Activated naive CD8-positive, alpha-beta T cell treated with anti-CD3 and anti-CD28 coated beads, Interleukin-2, amount 10 ng/mL, durations not matched to agents 7 days and 5 days (primary cell): ENCODE results near the gene MAP3K20. TPM values are rescaled to one million over a fixed set of nuclear protein-coding genes. Genes with fewer than 3 reads are reported as not detected.

Experiments used
- ATAC-seq: fragments of 150-1000 bp; cut with Tn5 transposase; one replicate; pipeline ENCODE4 v1.10.0; 2021; ENCODE audit warnings: low read depth, moderate library complexity
- POLR2A ChIA-PET: fragments of 350-600 bp; sonication (Branson Sonifier 250); formaldehyde crosslinking; loops from one replicate; lab custom pipeline; 2021; ENCODE audit warnings: antibody characterized with exemption; lab: Charles Lee
- DNase-seq: peaks from one replicate; pipeline ENCODE4 v3.0.0; 2021
- H3K27ac Mint-ChIP-seq: one replicate; pipeline ENCODE4 v1.8.0; 2022; ENCODE audit warnings: mild to moderate bottlenecking, mixed read lengths
- H3K27me3 Mint-ChIP-seq: one replicate; pipeline ENCODE4 v1.8.0; 2022; ENCODE audit warnings: mild to moderate bottlenecking, moderate library complexity, mixed read lengths
- H3K36me3 Mint-ChIP-seq: one replicate; pipeline ENCODE4 v1.8.0; 2021; ENCODE audit warnings: mild to moderate bottlenecking, mixed read lengths
- H3K4me1 Mint-ChIP-seq: one replicate; pipeline ENCODE4 v1.8.0; 2021; ENCODE audit warnings: mixed read lengths
- H3K4me3 Mint-ChIP-seq: one replicate; pipeline ENCODE4 v1.8.0; 2022; ENCODE audit warnings: mild to moderate bottlenecking, moderate library complexity, mixed read lengths
- H3K9me3 Mint-ChIP-seq: one replicate; pipeline ENCODE4 v1.8.0; 2021; ENCODE audit warnings: mixed read lengths
- total RNA-seq, 2 experiments: library from RNA; stranded (reverse); gene quantifications; one replicate each; pipeline ENCODE4 v1.2.3, GENCODE V29; 2021

The MAP3K20 gene
- total RNA-seq, 2 experiments from 2014 or later = 11.8 to 14.9 TPM

GRCh38 chr2:173221132-173221695 lies 145.6 kb downstream of the MAP3K20 start:
- no peak for ATAC-seq

GRCh38 chr2:173221937-173222594 lies 146.4 kb downstream of the MAP3K20 start:
- peaks cover 3% of the 10 kb centered on the region for H3K27me3 Mint-ChIP-seq
- DNase-seq (no peak), ATAC-seq (no peak)
- POLR2A ChIA-PET = no interaction called here
- H3K27ac Mint-ChIP-seq = no peak overlapping the region
- H3K36me3 Mint-ChIP-seq = peaks cover 8% of the 10 kb centered on the region
- no peaks in the 10 kb centered on the region for H3K9me3 Mint-ChIP-seq
- no peak overlapping the region for H3K4me3 Mint-ChIP-seq
- peaks cover 12% of the 10 kb centered on the region for H3K4me1 Mint-ChIP-seq

More at GRCh38 chr2:173221132-173221695, 145.6 kb downstream of the MAP3K20 start:
- peaks cover 12% of the 10 kb centered on the region for H3K4me1 Mint-ChIP-seq
- peaks cover 8% of the 10 kb centered on the region for H3K36me3 Mint-ChIP-seq
- no peaks in the 10 kb centered on the region for H3K9me3 Mint-ChIP-seq
- no peak for DNase-seq
- H3K27me3 Mint-ChIP-seq = peaks cover 3% of the 10 kb centered on the region
- no peak overlapping the region for H3K4me3 Mint-ChIP-seq
- POLR2A ChIA-PET = no interaction called here
- no peak overlapping the region for H3K27ac Mint-ChIP-seq

GRCh38 chr2:173223871-173224270 lies 148.2 kb downstream of the MAP3K20 start:
- no peak overlapping the region for H3K27ac Mint-ChIP-seq
- H3K27me3 Mint-ChIP-seq = peaks cover 7% of the 10 kb centered on the region
- no peak overlapping the region for H3K4me3 Mint-ChIP-seq
- H3K4me1 Mint-ChIP-seq = peaks cover 6% of the 10 kb centered on the region
- no peaks in the 10 kb centered on the region for H3K9me3 Mint-ChIP-seq
- no peak for ATAC-seq
- peaks cover 8% of the 10 kb centered on the region for H3K36me3 Mint-ChIP-seq
- POLR2A ChIA-PET = no interaction called here
- no peak for DNase-seq

GRCh38 chr2:173226899-173227698 lies 151.5 kb downstream of the MAP3K20 start:
- peaks cover 5% of the 10 kb centered on the region for H3K4me1 Mint-ChIP-seq
- H3K36me3 Mint-ChIP-seq = peaks cover 5% of the 10 kb centered on the region
- ATAC-seq = no peak
- H3K27me3 Mint-ChIP-seq = peaks cover 9% of the 10 kb centered on the region
- no peaks in the 10 kb centered on the region for H3K9me3 Mint-ChIP-seq
- H3K4me3 Mint-ChIP-seq = no peak overlapping the region
- no peak overlapping the region for H3K27ac Mint-ChIP-seq
- POLR2A ChIA-PET = no interaction called here
- no peak for DNase-seq

- Mint-ChIP-seq H3K36me3 (peaks cover 7% of the 10 kb centered on the region), H3K27me3 (peaks cover 6% of the 10 kb centered on the region), H3K4me1 (peaks cover 8% of the 10 kb centered on the region), H3K27ac (no peak overlapping the region), H3K4me3 (no peak overlapping the region), H3K9me3 (no peaks in the 10 kb centered on the region)
- POLR2A ChIA-PET = no interaction called here
- no peak for DNase-seq
- no peak for ATAC-seq
Measured at GRCh38 chr2:173229086-173229485, 153.4 kb downstream of the MAP3K20 start.

- DNase-seq = no peak
- no peak overlapping the region for H3K4me3 Mint-ChIP-seq
- H3K36me3 Mint-ChIP-seq = peaks cover 7% of the 10 kb centered on the region
- no peak for ATAC-seq
- peaks cover 8% of the 10 kb centered on the region for H3K4me1 Mint-ChIP-seq
- H3K27ac Mint-ChIP-seq = no peak overlapping the region
- H3K27me3 Mint-ChIP-seq = peaks cover 6% of the 10 kb centered on the region
- H3K9me3 Mint-ChIP-seq = no peaks in the 10 kb centered on the region
- POLR2A ChIA-PET = no interaction called here
Measured at GRCh38 chr2:173230181-173230580, 154.5 kb downstream of the MAP3K20 start.

- Mint-ChIP-seq H3K9me3 (no peaks in the 10 kb centered on the region), H3K4me3 (no peak overlapping the region), H3K4me1 (peaks cover 8% of the 10 kb centered on the region), H3K27ac (no peak overlapping the region), H3K27me3 (peaks cover 6% of the 10 kb centered on the region), H3K36me3 (peaks cover 7% of the 10 kb centered on the region)
- POLR2A ChIA-PET = no interaction called here
- DNase-seq (no peak), ATAC-seq (no peak)
Measured at GRCh38 chr2:173231042-173231441, 155.4 kb downstream of the MAP3K20 start.

- Mint-ChIP-seq H3K27ac (no peak overlapping the region), H3K9me3 (no peaks in the 10 kb centered on the region), H3K27me3 (peaks cover 6% of the 10 kb centered on the region), H3K4me1 (peaks cover 8% of the 10 kb centered on the region), H3K36me3 (peaks cover 7% of the 10 kb centered on the region), H3K4me3 (no peak overlapping the region)
- DNase-seq (no peak), ATAC-seq (no peak)
- POLR2A ChIA-PET = no interaction called here
Measured at GRCh38 chr2:173231465-173231864, 155.8 kb downstream of the MAP3K20 start.

- Mint-ChIP-seq H3K27ac (no peak overlapping the region), H3K4me1 (peaks cover 8% of the 10 kb centered on the region), H3K36me3 (peaks cover 7% of the 10 kb centered on the region), H3K27me3 (peaks cover 5% of the 10 kb centered on the region), H3K4me3 (no peak overlapping the region), H3K9me3 (no peaks in the 10 kb centered on the region)
- POLR2A ChIA-PET = no interaction called here
- DNase-seq = no peak
- no peak for ATAC-seq
Measured at GRCh38 chr2:173232956-173233744, 157.5 kb downstream of the MAP3K20 start.

GRCh38 chr2:173235947-173236803 lies 160.5 kb downstream of the MAP3K20 start:
- Mint-ChIP-seq H3K9me3 (no peaks in the 10 kb centered on the region), H3K27me3 (no peaks in the 10 kb centered on the region), H3K27ac (no peak overlapping the region), H3K4me1 (peaks cover 3% of the 10 kb centered on the region), H3K4me3 (no peak overlapping the region), H3K36me3 (peaks cover 12% of the 10 kb centered on the region)
- POLR2A ChIA-PET = no interaction called here
- no peak for DNase-seq
- ATAC-seq = no peak

- no peaks in the 10 kb centered on the region for H3K27me3 Mint-ChIP-seq
- H3K4me1 Mint-ChIP-seq = peaks cover under 1% of the 10 kb centered on the region
- no peak overlapping the region for H3K27ac Mint-ChIP-seq
- POLR2A ChIA-PET = interaction anchor here (0.9 kb wide), 1 partner anchor 115 kb away, joined by 3 read pairs; no protein-coding TSS in a partner anchor
- ATAC-seq (no peak), DNase-seq (no peak)
- H3K9me3 Mint-ChIP-seq = no peaks in the 10 kb centered on the region
- H3K4me3 Mint-ChIP-seq = no peak overlapping the region
- peaks cover 14% of the 10 kb centered on the region for H3K36me3 Mint-ChIP-seq
Measured at GRCh38 chr2:173238385-173238784, 162.7 kb downstream of the MAP3K20 start.

- Mint-ChIP-seq H3K36me3 (peaks cover 12% of the 10 kb centered on the region), H3K27me3 (no peaks in the 10 kb centered on the region), H3K27ac (no peak overlapping the region), H3K4me3 (no peak overlapping the region), H3K4me1 (no peaks in the 10 kb centered on the region), H3K9me3 (no peaks in the 10 kb centered on the region)
- POLR2A ChIA-PET = interaction anchor here (0.7 to 0.9 kb wide), 2 partner anchors 109 to 114 kb away, joined by 3 read pairs; no protein-coding TSS in a partner anchor
- no peak for ATAC-seq
- DNase-seq = no peak
Measured at GRCh38 chr2:173238831-173239230, 163.2 kb downstream of the MAP3K20 start.
